Liver (tissue), 9 donors: ENCODE measurements around the gene PPP3CB. TPM values are rescaled to one million over a fixed set of nuclear protein-coding genes. Genes with fewer than 3 reads are reported as not detected.

Experiments used
- DNase-seq: peaks from one replicate; pipeline ENCODE4 v3.0.0-alpha.2; 2017; ENCODE audit warnings: low spot score
- H3K27ac ChIP-seq, 2 donors: one replicate each; pipeline ENCODE4 v1.7.0; 2013; ENCODE audit warnings: inconsistent platforms in 2 of 2, low read length in 2 of 2, control low read depth in 1 of 2, low read depth in 1 of 2, mild to moderate bottlenecking in 1 of 2
- H3K27me3 ChIP-seq, 4 donors: one replicate each; pipeline versions ENCODE4 v1.6.1 to v1.7.0; 2013; ENCODE audit warnings: low read length in 3 of 4, inconsistent platforms in 1 of 4, mild to moderate bottlenecking in 1 of 4, moderate library complexity in 1 of 4; ENCODE audit not compliant: control insufficient read depth in 4 of 4, insufficient read depth in 4 of 4
- H3K36me3 ChIP-seq, 4 donors: one replicate each; pipeline versions ENCODE4 v1.6.1 to v1.7.0; 2013; ENCODE audit warnings: low read length in 3 of 4, mild to moderate bottlenecking in 3 of 4, low read depth in 1 of 4, moderate library complexity in 1 of 4; ENCODE audit not compliant: control insufficient read depth in 4 of 4, insufficient read depth in 3 of 4
- H3K4me1 ChIP-seq, 4 donors: one replicate each; pipeline versions ENCODE4 v1.6.1 to v1.7.0; 2013; ENCODE audit warnings: low read length in 3 of 4, mild to moderate bottlenecking in 3 of 4, moderate library complexity in 1 of 4; ENCODE audit not compliant: control insufficient read depth in 4 of 4, insufficient read depth in 4 of 4
- H3K4me3 ChIP-seq, 3 donors: one replicate each; pipeline versions ENCODE4 v1.6.1 to v1.7.0; 2013; ENCODE audit warnings: low read length in 3 of 3, control low read depth in 1 of 3, low read depth in 1 of 3, mild to moderate bottlenecking in 1 of 3
- H3K9ac ChIP-seq, 2 donors: one replicate each; pipeline ENCODE4 v1.7.0; 2013; ENCODE audit warnings: low read length in 2 of 2, mild to moderate bottlenecking in 2 of 2, moderate library complexity in 2 of 2, control low read depth in 1 of 2, low read depth in 1 of 2
- H3K9me3 ChIP-seq, 4 donors: one replicate each; pipeline versions ENCODE4 v1.6.1 to v1.7.0; 2013; ENCODE audit warnings: low read length in 3 of 4; ENCODE audit not compliant: control insufficient read depth in 4 of 4
- ATF3 ChIP-seq: IDR thresholded peaks from 2 replicates; pipeline ENCODE4 v1.6.1; 2016; ENCODE audit warnings: antibody characterized with exemption
- CTCF ChIP-seq: fragments of 150-350 bp; IDR thresholded peaks from 2 replicates; pipeline ENCODE4 v1.5.1; 2017; ENCODE audit warnings: improper control_type of control experiment, low read depth, low read length; ENCODE audit not compliant: missing input control
- FOXA1 ChIP-seq: IDR thresholded peaks from 2 replicates; pipeline ENCODE4 v1.6.1; 2016; ENCODE audit warnings: antibody characterized with exemption
- GABPA ChIP-seq, 2 donors: IDR thresholded peaks in 1 of 2; conservative IDR thresholded peaks in 1 of 2; 2 replicates each; pipeline ENCODE4 v1.6.1; 2016; ENCODE audit warnings: antibody characterized with exemption in 2 of 2, mild to moderate bottlenecking in 1 of 2, moderate library complexity in 1 of 2
- HNF4A ChIP-seq, 2 donors: conservative IDR thresholded peaks; 2 replicates each; pipeline ENCODE4 v1.6.1; 2016; ENCODE audit warnings: antibody characterized with exemption in 2 of 2, mild to moderate bottlenecking in 2 of 2
- HNF4G ChIP-seq: IDR thresholded peaks from 2 replicates; pipeline ENCODE4 v1.6.1; 2016; ENCODE audit warnings: antibody characterized with exemption
- JUND ChIP-seq, 2 donors: IDR thresholded peaks; 2 replicates each; pipeline ENCODE4 v1.6.1; 2016; ENCODE audit warnings: antibody characterized with exemption in 2 of 2
- NR2F2 ChIP-seq: IDR thresholded peaks from 2 replicates; pipeline ENCODE4 v1.6.1; 2016; ENCODE audit warnings: antibody characterized with exemption
- RAD21 ChIP-seq, 2 donors: IDR thresholded peaks; 2 replicates each; pipeline ENCODE4 v1.6.1; 2016; ENCODE audit warnings: antibody characterized with exemption in 2 of 2, mild to moderate bottlenecking in 2 of 2
- REST ChIP-seq: IDR thresholded peaks from 2 replicates; pipeline ENCODE4 v1.6.1; 2016; ENCODE audit warnings: antibody characterized with exemption, mild to moderate bottlenecking
- RXRA ChIP-seq, 2 donors: IDR thresholded peaks; 2 replicates each; pipeline ENCODE4 v1.6.1; 2017 to 2018; ENCODE audit warnings: antibody characterized with exemption in 2 of 2, mild to moderate bottlenecking in 1 of 2
- SP1 ChIP-seq: IDR thresholded peaks from 2 replicates; pipeline ENCODE4 v1.6.1; 2018; ENCODE audit warnings: antibody characterized with exemption, mild to moderate bottlenecking
- YY1 ChIP-seq: IDR thresholded peaks from 2 replicates; pipeline ENCODE4 v1.6.1; 2016; ENCODE audit warnings: antibody characterized with exemption, mild to moderate bottlenecking
- ZBTB33 ChIP-seq: IDR thresholded peaks from 2 replicates; pipeline ENCODE4 v1.6.1; 2016; ENCODE audit warnings: antibody characterized with exemption
- WGBS: extraction: QIAGEN DNeasy Blood & Tissue Kit; methylation state at CpG from one replicate; pipeline ENCODE4 v1.1.7; 2013; 5-methylcytosine and 5-hydroxymethylcytosine counted together
- polyA plus RNA-seq, 2 donors: library from polyadenylated mRNA; stranded (reverse) in 1 of 2; unstranded in 1 of 2; fragments of 200-250 nt in 1 of 2; fragments of >200 nt in 1 of 2; fragmentation: Nextera tagmentation in 1 of 2; extraction: Ambion mirVana in 1 of 2; gene quantifications; one replicate each; pipeline versions ENCODE4 v1.2.1 to v1.2.3, GENCODE V29; 2013 to 2015
- total RNA-seq, 2 donors: library from RNA; depleted of rRNA; stranded (reverse); fragments of >200 nt; gene quantifications; one replicate each; pipeline ENCODE4 v1.2.3, GENCODE V29; 2014
- donor health status: healthy.
- donor health status: healthy.
- donor health status: healthy.
- donor health status: healthy.
- donor health status: healthy.

Gene PPP3CB
- total and polyA plus RNA-seq, 4 donors = 5.7 to 22.4 (median 11.4) TPM

- Histone ChIP-seq H3K36me3 (no peaks in the 10 kb centered on the region), H3K27me3 (no peaks in the 10 kb centered on the region), H3K9ac (no peak overlapping the region), H3K4me3 (no peak overlapping the region), H3K9me3 (no peaks in the 10 kb centered on the region), H3K4me1 (peaks cover 8 to 24% (median 12%) of the 10 kb centered on the region in 4 donors), H3K27ac (no peak overlapping the region)
- 95% methylated on average over 15 of the region's 15 CpGs for WGBS
- DNase-seq = no peak
- no peak for TF ChIP-seq HNF4G
- no peak for TF ChIP-seq CTCF
- no peak for TF ChIP-seq FOXA1
- no peak for TF ChIP-seq GABPA (IDR thresholded peaks at IDR 0.05 in 1 of 2, conservative IDR thresholded peaks at IDR 0.05 in 1 of 2)
- TF ChIP-seq NR2F2 = no peak
- TF ChIP-seq ZBTB33 = no peak
- no peak for TF ChIP-seq JUND (IDR thresholded peaks at IDR 0.05)
- no peak for TF ChIP-seq RAD21 (IDR thresholded peaks at IDR 0.05)
- no peak for TF ChIP-seq YY1
Measured at GRCh38 chr10:73494213-73494612, 1.6 kb downstream of the PPP3CB start.

GRCh38 chr10:73493781-73494180, 2.0 kb downstream of the PPP3CB start:
- no peaks in the 10 kb centered on the region for H3K36me3 ChIP-seq
- H3K9me3 ChIP-seq = no peaks in the 10 kb centered on the region
- H3K27me3 ChIP-seq = no peaks in the 10 kb centered on the region
- no peak overlapping the region for H3K27ac ChIP-seq
- no peak for TF ChIP-seq FOXA1
- TF ChIP-seq RXRA (IDR thresholded peaks at IDR 0.05) = no peak
- TF ChIP-seq HNF4G = no peak
- DNase-seq = no peak
- H3K9ac ChIP-seq = no peak overlapping the region
- H3K4me1 ChIP-seq = peaks cover 8 to 24% (median 12%) of the 10 kb centered on the region in 4 donors
- WGBS = 65% methylated on average over 2 of the region's 2 CpGs
- H3K4me3 ChIP-seq = no peak overlapping the region

- 99% methylated on average over 4 of the region's 4 CpGs for WGBS
- H3K27me3 ChIP-seq = no peaks in the 10 kb centered on the region
- no peaks in the 10 kb centered on the region for H3K4me1 ChIP-seq
- no peaks in the 10 kb centered on the region for H3K9me3 ChIP-seq
- no peak for DNase-seq
- no peak overlapping the region for H3K4me3 ChIP-seq
- no peak overlapping the region for H3K9ac ChIP-seq
- peaks cover 0 to 2% (median 0%) of the 10 kb centered on the region in 4 donors for H3K36me3 ChIP-seq
- TF ChIP-seq SP1 (no peak), HNF4A (conservative IDR thresholded peaks at IDR 0.05) (no peak), ATF3 (no peak), RXRA (IDR thresholded peaks at IDR 0.05) (no peak), YY1 (no peak), HNF4G (no peak), GABPA (IDR thresholded peaks at IDR 0.05 in 1 of 2, conservative IDR thresholded peaks at IDR 0.05 in 1 of 2) (no peak), REST (no peak)
- H3K27ac ChIP-seq = no peak overlapping the region
Measured at GRCh38 chr10:73486601-73487000, 9.2 kb downstream of the PPP3CB start.
